IMR-90 (cell line): Measurements from ENCODE around the gene DGKB. TPM values are rescaled to one million over a fixed set of nuclear protein-coding genes. Genes with fewer than 3 reads are reported as not detected.

ENCODE experiments used
- ATAC-seq: fragments of 200-7000 bp; cut with Tn5 transposase; 2 replicates; pipeline ENCODE4 v1.9.1; 2020; ENCODE audit warnings: low read depth, mild to moderate bottlenecking, moderate library complexity
- BruUV-seq: library from RNA; stranded (reverse); fragments of 400-500 nt; replicated peaks from 2 replicates; lab custom pipeline; 2021; lab: Mats Ljungman, UMichigan
- CTCF ChIA-PET: fragments of 300-600 bp; formaldehyde crosslinking; extraction: SDS; loops from one replicate; lab custom pipeline; 2021; ENCODE audit warnings: antibody characterized with exemption; lab: Yijun Ruan, JAX
- POLR2A ChIA-PET: fragments of 300-600 bp; sonication (Branson Sonifier 250); formaldehyde crosslinking; loops from one replicate; lab custom pipeline; 2022; ENCODE audit warnings: antibody characterized with exemption; ENCODE audit not compliant: unreplicated experiment; lab: Charles Lee
- DNase-seq: peaks from one replicate; pipeline ENCODE4 v3.0.0; 2013
- H2AFZ ChIP-seq: replicated peaks from 2 replicates; pipeline ENCODE3; 2013; ENCODE audit warnings: low read length, mild to moderate bottlenecking; ENCODE audit not compliant: poor library complexity
- H2AK5ac ChIP-seq: 2 replicates; pipeline ENCODE4 v1.6.1; 2013; ENCODE audit warnings: low read depth, low read length, inconsistent platforms
- H2AK9ac ChIP-seq: replicated peaks from 2 replicates; pipeline ENCODE3; 2013; ENCODE audit warnings: mild to moderate bottlenecking, low read depth, low read length, moderate library complexity; ENCODE audit not compliant: poor library complexity
- H2BK120ac ChIP-seq: 2 replicates; pipeline ENCODE4 v1.6.1; 2013; ENCODE audit warnings: low read depth, low read length, inconsistent platforms
- H2BK15ac ChIP-seq: 3 replicates; pipeline ENCODE4 v1.6.1; 2013; ENCODE audit warnings: low read depth, low read length, inconsistent platforms
- H2BK20ac ChIP-seq: 2 replicates; pipeline ENCODE4 v1.6.1; 2013; ENCODE audit warnings: low read depth, mild to moderate bottlenecking, inconsistent platforms, low read length, moderate library complexity
- H2BK5ac ChIP-seq: 2 replicates; pipeline ENCODE4 v1.6.1; 2013; ENCODE audit warnings: mild to moderate bottlenecking, low read depth, low read length, inconsistent platforms; ENCODE audit not compliant: poor library complexity, severe bottlenecking
- H3K14ac ChIP-seq: replicated peaks from 2 replicates; pipeline ENCODE4 v1.6.1; 2013; ENCODE audit warnings: low read depth, low read length, inconsistent platforms
- H3K18ac ChIP-seq: 2 replicates; pipeline ENCODE4 v1.6.1; 2013; ENCODE audit warnings: low read depth, low read length, control low read depth
- H3K23ac ChIP-seq: 2 replicates; pipeline ENCODE4 v1.6.1; 2013; ENCODE audit warnings: low read depth, low read length, inconsistent platforms
- H3K27ac ChIP-seq: 2 replicates; pipeline ENCODE4 v1.5.1; 2013; ENCODE audit warnings: mild to moderate bottlenecking, control low read depth, low read length; ENCODE audit not compliant: insufficient read depth
- H3K27me3 ChIP-seq: 2 replicates; pipeline ENCODE4 v1.6.1; 2013; ENCODE audit warnings: low read length; ENCODE audit not compliant: control insufficient read depth, insufficient read depth
- H3K36me3 ChIP-seq: 2 replicates; pipeline ENCODE4 v1.6.1; 2013; ENCODE audit warnings: low read length, mixed read lengths; ENCODE audit not compliant: control insufficient read depth, insufficient read depth
- H3K4ac ChIP-seq: 2 replicates; pipeline ENCODE4 v1.6.1; 2013; ENCODE audit warnings: low read depth, low read length, inconsistent platforms
- H3K4me1 ChIP-seq: 2 replicates; pipeline ENCODE4 v1.6.1; 2013; ENCODE audit warnings: low read length, mixed read lengths; ENCODE audit not compliant: control insufficient read depth, insufficient read depth
- H3K4me2 ChIP-seq: 2 replicates; pipeline ENCODE4 v1.6.1; 2013; ENCODE audit warnings: low read depth, mild to moderate bottlenecking, control low read depth, low read length, moderate library complexity
- H3K4me3 ChIP-seq: 2 replicates; pipeline ENCODE4 v1.5.1; 2013; ENCODE audit warnings: low read depth, mild to moderate bottlenecking, control low read depth, low read length, moderate library complexity; ENCODE audit not compliant: insufficient read depth
- H3K56ac ChIP-seq: 2 replicates; pipeline ENCODE4 v1.6.1; 2013; ENCODE audit warnings: low read length, inconsistent platforms; ENCODE audit not compliant: insufficient read depth; ENCODE audit errors: extremely low read depth
- H3K79me1 ChIP-seq, 2 experiments: 2 replicates each; pipeline ENCODE4 v1.6.1; 2013; ENCODE audit warnings: low read length in 2 of 2, inconsistent platforms in 1 of 2, low read depth in 1 of 2
- H3K9ac ChIP-seq: 2 replicates; pipeline ENCODE4 v1.6.1; 2013; ENCODE audit warnings: low read depth, low read length, control low read depth
- H3K9me1 ChIP-seq: 2 replicates; pipeline ENCODE4 v1.6.1; 2013; ENCODE audit warnings: low read length, inconsistent platforms; ENCODE audit not compliant: insufficient read depth
- H3K9me3 ChIP-seq: 2 replicates; pipeline ENCODE4 v1.6.1; 2013; ENCODE audit warnings: low read length; ENCODE audit not compliant: control insufficient read depth, insufficient read depth
- H4K20me1 ChIP-seq: 2 replicates; pipeline ENCODE4 v1.6.1; 2013; ENCODE audit warnings: low read length, inconsistent platforms; ENCODE audit not compliant: insufficient read depth
- H4K5ac ChIP-seq: 2 replicates; pipeline ENCODE4 v1.6.1; 2013; ENCODE audit warnings: mild to moderate bottlenecking, low read depth, low read length, control low read depth
- H4K8ac ChIP-seq, 2 experiments: 2 replicates each; pipeline ENCODE4 v1.6.1; 2013; ENCODE audit warnings: low read depth in 2 of 2, low read length in 2 of 2, control low read depth in 1 of 2, inconsistent platforms in 1 of 2
- H4K91ac ChIP-seq: 2 replicates; pipeline ENCODE4 v1.6.1; 2013; ENCODE audit warnings: low read depth, low read length, inconsistent platforms; ENCODE audit not compliant: insufficient read depth
- BHLHE40 ChIP-seq: fragments of 150-350 bp; IDR thresholded peaks from 2 replicates; pipeline ENCODE4 v1.6.1; 2016; ENCODE audit warnings: mild to moderate bottlenecking, low read depth, low read length
- CEBPB ChIP-seq: IDR thresholded peaks from 2 replicates; pipeline ENCODE4 v1.6.1; 2012; ENCODE audit warnings: low read depth, low read length, improper control_type of control experiment
- CHD1 ChIP-seq: IDR thresholded peaks from 2 replicates; pipeline ENCODE4 v1.6.1; 2012; ENCODE audit warnings: low read depth, low read length, improper control_type of control experiment
- FOS ChIP-seq: fragments of 150-350 bp; IDR thresholded peaks from 2 replicates; pipeline ENCODE4 v1.6.1; 2016; ENCODE audit warnings: low read depth, low read length
- MAFK ChIP-seq: IDR thresholded peaks from 2 replicates; pipeline ENCODE4 v1.6.1; 2012; ENCODE audit warnings: low read depth, low read length, improper control_type of control experiment
- MAZ ChIP-seq: IDR thresholded peaks from 2 replicates; pipeline ENCODE4 v1.6.1; 2012; ENCODE audit warnings: low read depth, mild to moderate bottlenecking, low read length, improper control_type of control experiment, moderate library complexity, borderline replicate concordance
- MXI1 ChIP-seq: IDR thresholded peaks from 2 replicates; pipeline ENCODE4 v1.6.1; 2012; ENCODE audit warnings: low read depth, mild to moderate bottlenecking, low read length, moderate library complexity, borderline replicate concordance
- NFE2L2 ChIP-seq: fragments of 150-350 bp; IDR thresholded peaks from 2 replicates; pipeline ENCODE4 v1.6.1; 2016; ENCODE audit warnings: low read depth, mild to moderate bottlenecking, low read length
- POLR2A ChIP-seq: IDR thresholded peaks from 2 replicates; pipeline ENCODE4 v1.6.1; 2012; ENCODE audit warnings: mild to moderate bottlenecking, low read depth, low read length
- RAD21 ChIP-seq: IDR thresholded peaks from 2 replicates; pipeline ENCODE4 v1.6.1; 2012; ENCODE audit warnings: low read length, improper control_type of control experiment
- RCOR1 ChIP-seq: IDR thresholded peaks from 2 replicates; pipeline ENCODE4 v1.6.1; 2012; ENCODE audit warnings: mild to moderate bottlenecking, low read length, improper control_type of control experiment; ENCODE audit not compliant: insufficient replicate concordance
- RFX5 ChIP-seq: IDR thresholded peaks from 2 replicates; pipeline ENCODE4 v1.8.0; 2012; ENCODE audit warnings: low read depth, mild to moderate bottlenecking, low read length, moderate library complexity
- SMC3 ChIP-seq: fragments of 150-350 bp; IDR thresholded peaks from 2 replicates; pipeline ENCODE4 v1.6.1; 2016; ENCODE audit warnings: low read depth, mild to moderate bottlenecking, antibody characterized with exemption, low read length, moderate library complexity
- WGBS, 2 experiments: methylation state at CpG; one replicate each; pipeline versions ENCODE4 v1.1.5 to v1.1.7; 2013; ENCODE audit warnings: missing lambda C conversion rate in 2 of 2; ENCODE audit not compliant: insufficient read length in 1 of 2; ENCODE audit errors: extremely low coverage in 2 of 2; 5-methylcytosine and 5-hydroxymethylcytosine counted together
- dilution Hi-C: fragments of 300-500 bp; cut with HindIII; formaldehyde crosslinking; loops from one replicate; pipeline ENCODE4 v1.14.3; 2018; ENCODE audit warnings: low sequenced_read_pairs; ENCODE audit not compliant: unreplicated experiment
- in situ Hi-C: fragments of 300-500 bp; cut with MboI; formaldehyde crosslinking; loops from 3 replicates; pipeline ENCODE4 v1.14.3; 2019; ENCODE audit warnings: low sequenced_read_pairs, inconsistent platforms, mixed read lengths
- intact Hi-C: fragments of 100-400 bp; cut with micrococcal nuclease; formaldehyde crosslinking; loops from 2 replicates; pipeline ENCODE4 v1.10.0; 2022
- polyA plus RNA-seq, 3 experiments: library from polyadenylated mRNA; depleted of rRNA; stranded (reverse); fragments of >200 nt; gene quantifications; 2 replicates each; pipeline ENCODE4 v1.2.3, GENCODE V29; 2012; ENCODE audit warnings: low replicate concordance in 1 of 3
- total RNA-seq: library from RNA; depleted of rRNA; stranded (reverse); fragments of >200 nt; gene quantifications from 2 replicates; pipeline ENCODE4 v1.2.3, GENCODE V29; 2012
- TF ChIP-seq, protein P1 (sequence below): fragments of 150-350 bp; IDR thresholded peaks from 2 replicates; pipeline ENCODE4 v1.6.1; 2016; ENCODE audit warnings: low read depth, mild to moderate bottlenecking, low read length, moderate library complexity, borderline replicate concordance
- TF ChIP-seq, protein P2 (sequence below): fragments of 150-350 bp; IDR thresholded peaks from 2 replicates; pipeline ENCODE4 v1.6.1; 2017; ENCODE audit warnings: mild to moderate bottlenecking, antibody characterized with exemption, low read length, low read depth
- TF ChIP-seq, protein P3 (sequence below): conservative IDR thresholded peaks from 2 replicates; pipeline ENCODE4 v1.5.1; 2012; ENCODE audit warnings: mild to moderate bottlenecking, low read depth, low read length, improper control_type of control experiment

The DGKB gene
- total and polyA plus RNA-seq, 2 of the 4 experiments (the other 2 are of a cell fraction) = not detected

DNA sequence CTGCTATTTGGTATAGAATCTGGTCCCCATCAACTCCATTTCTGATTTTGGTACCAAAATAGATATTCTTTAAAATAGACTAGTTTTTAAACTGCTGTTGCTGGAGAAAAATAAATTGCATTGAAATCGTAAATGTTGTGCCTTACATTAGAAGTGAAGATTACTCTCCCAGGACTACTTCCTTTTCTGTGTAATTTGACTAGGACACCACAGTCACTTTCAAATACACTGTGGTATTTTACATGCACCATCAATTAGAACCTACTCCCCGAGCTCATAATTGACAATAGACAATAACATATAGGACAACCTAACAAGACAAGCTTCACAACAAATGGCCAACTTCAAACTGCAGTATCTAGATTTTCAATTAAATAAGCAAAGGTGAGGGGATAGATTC, 211.5 kb downstream of the DGKB start:
- Histone ChIP-seq H3K14ac (no peak overlapping the region), H2AFZ (no peak overlapping the region), H3K27ac (no peak overlapping the region), H3K9me3 (no peaks in the 10 kb centered on the region), H2BK20ac (no peak overlapping the region), H2BK5ac (no peak overlapping the region), H4K20me1 (no peaks in the 10 kb centered on the region), H3K4me3 (no peak overlapping the region), H4K8ac (no peak overlapping the region), H4K91ac (no peak overlapping the region), H3K23ac (no peak overlapping the region), H3K4me2 (no peak overlapping the region), H3K79me1 (no peaks in the 10 kb centered on the region), H4K5ac (no peak overlapping the region), H2AK9ac (no peak overlapping the region), H2BK15ac (no peak overlapping the region), H3K27me3 (no peaks in the 10 kb centered on the region), H2AK5ac (no peak overlapping the region), H3K56ac (no peak overlapping the region), H3K4me1 (no peaks in the 10 kb centered on the region), H3K4ac (no peak overlapping the region), H3K36me3 (no peaks in the 10 kb centered on the region), H2BK120ac (no peak overlapping the region), H3K9me1 (no peaks in the 10 kb centered on the region), H3K9ac (no peak overlapping the region), H3K18ac (no peak overlapping the region)
- intact Hi-C loops = loop anchor here (1.0 to 5.0 kb wide), 3 partner anchors 234 to 1411 kb away; no protein-coding TSS in a partner anchor
- ChIA-PET POLR2A (no interaction called here), CTCF (interaction anchor here (0.6 to 2.3 kb wide), 14 partner anchors 9 to 1995 kb away, joined by 3 to 43 read pairs (median 4); no protein-coding TSS in a partner anchor)
- DNase-seq (no peak), ATAC-seq (no peak)
- no CpG with 5 or more reads among the region's 2 CpGs for WGBS, 2 experiments
- BruUV-seq = no TSS peak
- dilution Hi-C loops = no loop called here
- in situ Hi-C loops = loop anchor here (5.0 kb wide), 1 partner anchor 1414 kb away; no protein-coding TSS in a partner anchor
- TF ChIP-seq RCOR1 (no peak), NFE2L2 (no peak), MAFK (no peak), BHLHE40 (no peak), MAZ (no peak), CEBPB (no peak), SMC3 (no peak), FOS (no peak), POLR2A (no peak), RAD21 (no peak), CHD1 (no peak), RFX5 (no peak), MXI1 (no peak)
- TF ChIP-seq, protein P1, sequence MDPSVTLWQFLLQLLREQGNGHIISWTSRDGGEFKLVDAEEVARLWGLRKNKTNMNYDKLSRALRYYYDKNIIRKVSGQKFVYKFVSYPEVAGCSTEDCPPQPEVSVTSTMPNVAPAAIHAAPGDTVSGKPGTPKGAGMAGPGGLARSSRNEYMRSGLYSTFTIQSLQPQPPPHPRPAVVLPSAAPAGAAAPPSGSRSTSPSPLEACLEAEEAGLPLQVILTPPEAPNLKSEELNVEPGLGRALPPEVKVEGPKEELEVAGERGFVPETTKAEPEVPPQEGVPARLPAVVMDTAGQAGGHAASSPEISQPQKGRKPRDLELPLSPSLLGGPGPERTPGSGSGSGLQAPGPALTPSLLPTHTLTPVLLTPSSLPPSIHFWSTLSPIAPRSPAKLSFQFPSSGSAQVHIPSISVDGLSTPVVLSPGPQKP = no peak
- TF ChIP-seq, protein P2, sequence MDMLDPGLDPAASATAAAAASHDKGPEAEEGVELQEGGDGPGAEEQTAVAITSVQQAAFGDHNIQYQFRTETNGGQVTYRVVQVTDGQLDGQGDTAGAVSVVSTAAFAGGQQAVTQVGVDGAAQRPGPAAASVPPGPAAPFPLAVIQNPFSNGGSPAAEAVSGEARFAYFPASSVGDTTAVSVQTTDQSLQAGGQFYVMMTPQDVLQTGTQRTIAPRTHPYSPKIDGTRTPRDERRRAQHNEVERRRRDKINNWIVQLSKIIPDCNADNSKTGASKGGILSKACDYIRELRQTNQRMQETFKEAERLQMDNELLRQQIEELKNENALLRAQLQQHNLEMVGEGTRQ = no peak
- TF ChIP-seq, protein P3, sequence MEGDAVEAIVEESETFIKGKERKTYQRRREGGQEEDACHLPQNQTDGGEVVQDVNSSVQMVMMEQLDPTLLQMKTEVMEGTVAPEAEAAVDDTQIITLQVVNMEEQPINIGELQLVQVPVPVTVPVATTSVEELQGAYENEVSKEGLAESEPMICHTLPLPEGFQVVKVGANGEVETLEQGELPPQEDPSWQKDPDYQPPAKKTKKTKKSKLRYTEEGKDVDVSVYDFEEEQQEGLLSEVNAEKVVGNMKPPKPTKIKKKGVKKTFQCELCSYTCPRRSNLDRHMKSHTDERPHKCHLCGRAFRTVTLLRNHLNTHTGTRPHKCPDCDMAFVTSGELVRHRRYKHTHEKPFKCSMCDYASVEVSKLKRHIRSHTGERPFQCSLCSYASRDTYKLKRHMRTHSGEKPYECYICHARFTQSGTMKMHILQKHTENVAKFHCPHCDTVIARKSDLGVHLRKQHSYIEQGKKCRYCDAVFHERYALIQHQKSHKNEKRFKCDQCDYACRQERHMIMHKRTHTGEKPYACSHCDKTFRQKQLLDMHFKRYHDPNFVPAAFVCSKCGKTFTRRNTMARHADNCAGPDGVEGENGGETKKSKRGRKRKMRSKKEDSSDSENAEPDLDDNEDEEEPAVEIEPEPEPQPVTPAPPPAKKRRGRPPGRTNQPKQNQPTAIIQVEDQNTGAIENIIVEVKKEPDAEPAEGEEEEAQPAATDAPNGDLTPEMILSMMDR = no peak
